HEK293T (cell line): ENCODE data around the gene GLDN.

Source experiments
- BHLHE40 ChIP-seq: fragments of 450-650 bp; IDR thresholded peaks from 2 replicates; pipeline ENCODE4 v1.6.1; 2016; ENCODE audit warnings: mild to moderate bottlenecking, moderate library complexity, borderline replicate concordance
- FOXM1 ChIP-seq: fragments of 450-650 bp; IDR thresholded peaks from 2 replicates; pipeline ENCODE4 v1.6.1; 2017; ENCODE audit warnings: mild to moderate bottlenecking, borderline replicate concordance
- L3MBTL2 ChIP-seq: fragments of 450-650 bp; conservative IDR thresholded peaks from 2 replicates; pipeline ENCODE4 v1.6.1; 2016; ENCODE audit warnings: mild to moderate bottlenecking

DNA sequence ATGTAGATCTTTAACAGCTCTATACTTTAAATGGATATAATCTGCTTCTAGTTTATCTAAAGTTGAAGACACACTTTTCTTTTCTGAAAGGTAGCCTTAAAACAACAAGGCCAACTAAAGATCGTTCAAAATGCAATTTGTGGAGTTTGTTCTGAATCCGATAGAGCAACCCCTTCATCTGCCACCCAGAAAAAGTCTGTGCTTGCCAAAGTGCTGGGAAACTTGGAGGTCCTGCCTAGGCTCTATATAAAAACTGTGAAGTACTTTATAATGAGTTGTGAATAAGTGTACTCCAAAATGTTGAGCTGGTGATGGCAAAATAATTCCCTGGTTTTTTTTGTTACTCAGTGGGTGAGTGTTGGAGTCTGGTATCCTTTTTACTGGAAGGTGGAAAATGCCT, 12.5 kb downstream of the GLDN start:
- no peak for TF ChIP-seq FOXM1
- TF ChIP-seq BHLHE40, result no peak
- no peak for TF ChIP-seq L3MBTL2
